Hepatocyte (in vitro differentiated cells): ENCODE data around the gene RNF180.

Experiments
- EZH2 ChIP-seq: fragments of 200-600 bp; sonication (generic); IDR thresholded peaks from 2 replicates; pipeline ENCODE4 v1.6.1; 2016; ENCODE audit warnings: antibody characterized with exemption, mild to moderate bottlenecking, borderline replicate concordance
- TF ChIP-seq, protein P1 (sequence below): fragments of 200-600 bp; sonication (generic); IDR thresholded peaks from 2 replicates; pipeline ENCODE4 v1.5.1; 2016; ENCODE audit warnings: antibody characterized with exemption, mild to moderate bottlenecking; ENCODE audit not compliant: poor library complexity

DNA sequence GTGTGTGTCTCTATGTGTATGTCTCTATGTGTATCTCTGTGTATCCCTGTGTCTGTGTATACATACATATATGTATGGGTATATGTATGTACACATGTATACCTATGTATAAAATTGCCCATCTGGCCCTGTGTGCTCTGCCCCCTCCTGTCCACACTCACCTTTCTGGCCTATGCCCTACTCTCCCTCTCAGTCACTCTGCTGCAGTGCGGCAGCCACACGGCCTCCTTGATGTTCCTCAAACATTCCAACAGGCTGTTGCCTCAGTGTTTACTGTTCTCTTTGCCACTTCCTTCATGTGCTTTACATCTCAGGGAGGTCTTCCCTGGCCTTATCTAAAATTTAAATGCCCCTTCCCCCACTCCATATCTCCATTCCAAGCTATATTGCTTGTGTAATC, 18.3 kb upstream of the RNF180 start:
- TF ChIP-seq, protein P1, sequence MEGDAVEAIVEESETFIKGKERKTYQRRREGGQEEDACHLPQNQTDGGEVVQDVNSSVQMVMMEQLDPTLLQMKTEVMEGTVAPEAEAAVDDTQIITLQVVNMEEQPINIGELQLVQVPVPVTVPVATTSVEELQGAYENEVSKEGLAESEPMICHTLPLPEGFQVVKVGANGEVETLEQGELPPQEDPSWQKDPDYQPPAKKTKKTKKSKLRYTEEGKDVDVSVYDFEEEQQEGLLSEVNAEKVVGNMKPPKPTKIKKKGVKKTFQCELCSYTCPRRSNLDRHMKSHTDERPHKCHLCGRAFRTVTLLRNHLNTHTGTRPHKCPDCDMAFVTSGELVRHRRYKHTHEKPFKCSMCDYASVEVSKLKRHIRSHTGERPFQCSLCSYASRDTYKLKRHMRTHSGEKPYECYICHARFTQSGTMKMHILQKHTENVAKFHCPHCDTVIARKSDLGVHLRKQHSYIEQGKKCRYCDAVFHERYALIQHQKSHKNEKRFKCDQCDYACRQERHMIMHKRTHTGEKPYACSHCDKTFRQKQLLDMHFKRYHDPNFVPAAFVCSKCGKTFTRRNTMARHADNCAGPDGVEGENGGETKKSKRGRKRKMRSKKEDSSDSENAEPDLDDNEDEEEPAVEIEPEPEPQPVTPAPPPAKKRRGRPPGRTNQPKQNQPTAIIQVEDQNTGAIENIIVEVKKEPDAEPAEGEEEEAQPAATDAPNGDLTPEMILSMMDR = no peak
- no peak for TF ChIP-seq EZH2
